HepG2 (cell line): ENCODE results near the gene CDK3. TPM values are rescaled to one million over a fixed set of nuclear protein-coding genes. Genes with fewer than 3 reads are reported as not detected.

ENCODE experiments used
- ATAC-seq: fragments of 200-7000 bp; cut with Tn5 transposase; 3 replicates; pipeline ENCODE4 v1.9.1; 2020; ENCODE audit warnings: mild to moderate bottlenecking, moderate library complexity
- BruUV-seq: library from RNA; stranded (reverse); fragments of 400-500 nt; replicated peaks from 2 replicates; lab custom pipeline; 2021; lab: Mats Ljungman, UMichigan
- CTCF ChIA-PET: fragments of 300-600 bp; formaldehyde crosslinking; extraction: SDS; loops from one replicate; lab custom pipeline; 2021; ENCODE audit warnings: low total read pairs, inconsistent platforms, low intra/inter-chr PET ratio; lab: Yijun Ruan, JAX
- POLR2A ChIA-PET: fragments of 350-600 bp; sonication (Branson Sonifier 250); formaldehyde crosslinking; loops from one replicate; lab custom pipeline; 2020; ENCODE audit warnings: antibody characterized with exemption, inconsistent platforms; lab: Yijun Ruan, JAX
- DNase-seq: peaks from one replicate; pipeline ENCODE4 v3.0.0-alpha.2; 2015; ENCODE audit warnings: low spot score
- FAIRE-seq: peaks from 3 replicates; lab custom pipeline; 2011; peaks lifted over from hg19 to GRCh38; lab: Jason Lieb, UNC
- H2AFZ ChIP-seq: one replicate; pipeline ENCODE4 v1.6.1; 2011; ENCODE audit warnings: low read length, inconsistent platforms
- H3K27ac ChIP-seq: fragments of 300-600 bp; 3 replicates; pipeline ENCODE4 v1.8.0; 2011; ENCODE audit warnings: mixed run types, mild to moderate bottlenecking, mixed read lengths, low read length, inconsistent platforms; ENCODE audit not compliant: insufficient read depth; ENCODE audit errors: extremely low read length
- H3K27me3 ChIP-seq, 2 experiments: fragments of 200-600 bp in 1 of 2; 2 replicates in 1 of 2; 3 replicates in 1 of 2; pipeline versions ENCODE4 v1.6.0 to v1.8.0; 2011; ENCODE audit warnings: low read length in 2 of 2, mild to moderate bottlenecking in 2 of 2, moderate library complexity in 2 of 2, inconsistent platforms in 1 of 2; ENCODE audit not compliant: insufficient read depth in 2 of 2, control insufficient read depth in 1 of 2
- H3K36me3 ChIP-seq, 2 experiments: fragments of 200-600 bp in 1 of 2; replicated peaks in 1 of 2; 2 replicates in 1 of 2; 3 replicates in 1 of 2; pipeline versions ENCODE4 v1.5.1 to v1.8.0; 2011; ENCODE audit warnings: low read length in 2 of 2, inconsistent platforms in 1 of 2; ENCODE audit not compliant: insufficient read depth in 2 of 2, control insufficient read depth in 1 of 2
- H3K4me1 ChIP-seq: 2 replicates; pipeline ENCODE4 v1.5.1; 2012; ENCODE audit warnings: low read length, inconsistent platforms; ENCODE audit not compliant: insufficient read depth
- H3K4me2 ChIP-seq: 2 replicates; pipeline ENCODE4 v1.6.0; 2011; ENCODE audit warnings: low read depth, low read length, inconsistent platforms
- H3K4me3 ChIP-seq, 3 experiments: fragments of 200-600 bp in 1 of 3; sonication (generic), shearing (Covaris generic) in 1 of 3; replicated peaks in 1 of 3; 2 replicates each; pipeline ENCODE4 v1.5.1; 2011 to 2016; ENCODE audit warnings: low read length in 3 of 3, inconsistent platforms in 2 of 3, low read depth in 2 of 3, mild to moderate bottlenecking in 2 of 3, control low read depth in 1 of 3, mixed read lengths in 1 of 3; ENCODE audit not compliant: insufficient read depth in 1 of 3
- H3K79me2 ChIP-seq: one replicate; pipeline ENCODE4 v1.6.1; 2011; ENCODE audit warnings: low read length, inconsistent platforms; ENCODE audit not compliant: insufficient read depth
- H3K9ac ChIP-seq: 2 replicates; pipeline ENCODE4 v1.6.0; 2011; ENCODE audit warnings: mild to moderate bottlenecking, low read depth, low read length, inconsistent platforms; ENCODE audit not compliant: insufficient read depth
- H3K9me3 ChIP-seq: 2 replicates; pipeline ENCODE4 v1.5.1; 2012; ENCODE audit warnings: mild to moderate bottlenecking, low read length
- H4K20me1 ChIP-seq: 2 replicates; pipeline ENCODE4 v1.6.0; 2011; ENCODE audit warnings: inconsistent platforms, mild to moderate bottlenecking, low read length, moderate library complexity; ENCODE audit not compliant: insufficient read depth
- HHEX ChIP-seq: IDR thresholded peaks from 2 replicates; pipeline ENCODE4 v1.6.1; 2016; ENCODE audit warnings: control low read depth
- NCOR1 ChIP-seq: fragments of 200-600 bp; sonication (generic); IDR thresholded peaks from 2 replicates; pipeline ENCODE4 v1.7.0; 2017; ENCODE audit warnings: antibody characterized with exemption, low read length, borderline replicate concordance
- PHB2 ChIP-seq: fragments of 450-650 bp; IDR thresholded peaks from 2 replicates; pipeline ENCODE4 v1.6.1; 2018; ENCODE audit not compliant: partially characterized antibody
- PITX1 ChIP-seq: sonication (generic); formaldehyde crosslinking; IDR thresholded peaks from 2 replicates; pipeline ENCODE4 v1.5.1; 2020; ENCODE audit warnings: mild to moderate bottlenecking, missing genetic modification reagents
- RBAK ChIP-seq: sonication (generic); formaldehyde crosslinking; IDR thresholded peaks from 2 replicates; pipeline ENCODE4 v1.5.1; 2020; ENCODE audit warnings: mild to moderate bottlenecking, missing genetic modification reagents
- SSRP1 ChIP-seq: IDR thresholded peaks from 2 replicates; pipeline ENCODE4 v1.6.1; 2016; ENCODE audit warnings: control low read depth
- STAT5B ChIP-seq: sonication (generic); formaldehyde crosslinking; IDR thresholded peaks from 2 replicates; pipeline ENCODE4 v1.4.0; 2020; ENCODE audit warnings: missing genetic modification reagents
- TAF1 ChIP-seq: sonication (generic); formaldehyde crosslinking; IDR thresholded peaks from 2 replicates; pipeline ENCODE4 v1.4.0; 2020; ENCODE audit warnings: missing genetic modification reagents
- ZNF629 ChIP-seq: sonication (generic); formaldehyde crosslinking; conservative IDR thresholded peaks from 2 replicates; pipeline ENCODE4 v1.5.0; 2020; ENCODE audit warnings: missing genetic modification reagents
- WGBS: methylation state at CpG from one replicate; pipeline ENCODE4 v1.1.6; 2017; ENCODE audit warnings: low lambda C conversion rate; 5-methylcytosine and 5-hydroxymethylcytosine counted together
- in situ Hi-C: cut with HindIII; loops from 2 replicates; pipeline ENCODE4 v1.10.0; 2017; ENCODE audit warnings: low pct_unique_long_range_greater_than_20kb; ENCODE audit not compliant: extremely low pct_ligation_motif_present
- intact Hi-C: fragments of 100-400 bp; cut with micrococcal nuclease; formaldehyde crosslinking; loops from one replicate; pipeline ENCODE4 v1.10.0; 2022; ENCODE audit not compliant: unreplicated experiment
- polyA plus RNA-seq, 8 experiments: library from polyadenylated mRNA; depleted of rRNA in 3 of 8; stranded (reverse) in 7 of 8; unstranded in 1 of 8; fragments of >200 nt; fragmentation: Illumina TruSeq in 4 of 8; extraction: Trizol in 4 of 8; gene quantifications; 2 replicates each; pipeline versions ENCODE4 v1.2.1 to v1.2.3, GENCODE V29; 2011 to 2016; ENCODE audit warnings: low read depth in 4 of 8, missing spikeins in 1 of 8, mixed read lengths in 1 of 8; ENCODE audit not compliant: insufficient read depth in 1 of 8
- total RNA-seq, 5 experiments: library from RNA; depleted of rRNA; stranded (reverse); fragments of >200 nt; fragmentation: Illumina TruSeq; extraction: Trizol; gene quantifications; 2 replicates each; pipeline ENCODE4 v1.2.3, GENCODE V29; 2016; ENCODE audit warnings: low read depth in 1 of 5
- TF ChIP-seq, protein P1 (sequence below): sonication (generic); formaldehyde crosslinking; IDR thresholded peaks from 2 replicates; pipeline ENCODE4 v1.5.0; 2020; ENCODE audit warnings: mild to moderate bottlenecking, missing genetic modification reagents, borderline replicate concordance
- TF ChIP-seq, protein P2 (sequence below): sonication (generic); formaldehyde crosslinking; IDR thresholded peaks from 2 replicates; pipeline ENCODE4 v1.4.0; 2020; ENCODE audit warnings: missing genetic modification reagents
- TF ChIP-seq, protein P3 (sequence below): sonication (generic); formaldehyde crosslinking; IDR thresholded peaks from 2 replicates; pipeline ENCODE4 v1.9.0; 2021; ENCODE audit warnings: missing genetic modification reagents, mild to moderate bottlenecking, borderline replicate concordance
- TF ChIP-seq, protein P4 (sequence below): sonication (generic); formaldehyde crosslinking; IDR thresholded peaks from 2 replicates; pipeline ENCODE4 v1.5.0; 2020; ENCODE audit warnings: missing genetic modification reagents

The CDK3 gene
- total and polyA plus RNA-seq, 2 of the 13 experiments (the other 11 are each of a cell fraction or from before 2014, with no cell fraction given) = 5.8 to 11.4 TPM

DNA sequence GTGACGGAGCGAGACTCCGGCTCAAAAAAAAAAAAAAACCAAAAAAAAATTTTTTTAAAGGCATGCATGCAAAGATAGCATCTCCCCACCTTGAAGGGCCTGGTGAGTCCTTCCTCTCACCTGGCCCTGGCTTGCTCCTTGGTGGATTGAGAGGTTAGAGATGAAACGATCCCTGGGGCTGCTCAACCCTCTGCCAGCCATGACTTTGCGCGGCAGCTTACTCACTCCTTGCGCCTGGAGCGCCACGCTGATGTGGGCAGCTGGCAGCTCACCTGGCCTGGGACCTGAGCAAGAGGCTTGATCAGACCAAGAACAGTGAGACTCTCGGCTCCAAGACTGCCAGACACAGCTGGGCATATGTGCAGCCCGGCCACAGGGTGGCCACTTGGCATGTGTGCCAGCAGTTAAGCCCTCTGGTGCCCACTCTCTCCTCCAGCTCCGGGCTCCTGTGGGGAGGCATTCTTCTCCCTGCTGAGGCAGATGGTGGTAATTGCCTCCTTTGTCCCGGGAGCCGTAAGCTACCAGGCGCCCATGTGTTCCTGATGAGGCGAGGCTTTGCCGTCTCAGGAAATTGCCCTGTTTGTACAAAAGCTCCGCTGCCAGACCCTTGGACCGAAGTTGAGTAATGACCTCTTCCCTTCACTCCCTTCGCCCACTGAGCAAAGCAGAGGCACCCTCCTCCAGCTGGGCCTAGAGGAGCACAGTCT, 31.6 kb downstream of the CDK3 start (continued):
- TF ChIP-seq, protein P1, sequence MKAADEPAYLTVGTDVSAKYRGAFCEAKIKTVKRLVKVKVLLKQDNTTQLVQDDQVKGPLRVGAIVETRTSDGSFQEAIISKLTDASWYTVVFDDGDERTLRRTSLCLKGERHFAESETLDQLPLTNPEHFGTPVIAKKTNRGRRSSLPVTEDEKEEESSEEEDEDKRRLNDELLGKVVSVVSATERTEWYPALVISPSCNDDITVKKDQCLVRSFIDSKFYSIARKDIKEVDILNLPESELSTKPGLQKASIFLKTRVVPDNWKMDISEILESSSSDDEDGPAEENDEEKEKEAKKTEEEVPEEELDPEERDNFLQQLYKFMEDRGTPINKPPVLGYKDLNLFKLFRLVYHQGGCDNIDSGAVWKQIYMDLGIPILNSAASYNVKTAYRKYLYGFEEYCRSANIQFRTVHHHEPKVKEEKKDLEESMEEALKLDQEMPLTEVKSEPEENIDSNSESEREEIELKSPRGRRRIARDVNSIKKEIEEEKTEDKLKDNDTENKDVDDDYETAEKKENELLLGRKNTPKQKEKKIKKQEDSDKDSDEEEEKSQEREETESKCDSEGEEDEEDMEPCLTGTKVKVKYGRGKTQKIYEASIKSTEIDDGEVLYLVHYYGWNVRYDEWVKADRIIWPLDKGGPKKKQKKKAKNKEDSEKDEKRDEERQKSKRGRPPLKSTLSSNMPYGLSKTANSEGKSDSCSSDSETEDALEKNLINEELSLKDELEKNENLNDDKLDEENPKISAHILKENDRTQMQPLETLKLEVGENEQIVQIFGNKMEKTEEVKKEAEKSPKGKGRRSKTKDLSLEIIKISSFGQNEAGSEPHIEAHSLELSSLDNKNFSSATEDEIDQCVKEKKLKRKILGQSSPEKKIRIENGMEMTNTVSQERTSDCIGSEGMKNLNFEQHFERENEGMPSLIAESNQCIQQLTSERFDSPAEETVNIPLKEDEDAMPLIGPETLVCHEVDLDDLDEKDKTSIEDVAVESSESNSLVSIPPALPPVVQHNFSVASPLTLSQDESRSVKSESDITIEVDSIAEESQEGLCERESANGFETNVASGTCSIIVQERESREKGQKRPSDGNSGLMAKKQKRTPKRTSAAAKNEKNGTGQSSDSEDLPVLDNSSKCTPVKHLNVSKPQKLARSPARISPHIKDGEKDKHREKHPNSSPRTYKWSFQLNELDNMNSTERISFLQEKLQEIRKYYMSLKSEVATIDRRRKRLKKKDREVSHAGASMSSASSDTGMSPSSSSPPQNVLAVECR = peak; percentile 39; the same call in 1 of the 2 replicates
- TF ChIP-seq, protein P2, sequence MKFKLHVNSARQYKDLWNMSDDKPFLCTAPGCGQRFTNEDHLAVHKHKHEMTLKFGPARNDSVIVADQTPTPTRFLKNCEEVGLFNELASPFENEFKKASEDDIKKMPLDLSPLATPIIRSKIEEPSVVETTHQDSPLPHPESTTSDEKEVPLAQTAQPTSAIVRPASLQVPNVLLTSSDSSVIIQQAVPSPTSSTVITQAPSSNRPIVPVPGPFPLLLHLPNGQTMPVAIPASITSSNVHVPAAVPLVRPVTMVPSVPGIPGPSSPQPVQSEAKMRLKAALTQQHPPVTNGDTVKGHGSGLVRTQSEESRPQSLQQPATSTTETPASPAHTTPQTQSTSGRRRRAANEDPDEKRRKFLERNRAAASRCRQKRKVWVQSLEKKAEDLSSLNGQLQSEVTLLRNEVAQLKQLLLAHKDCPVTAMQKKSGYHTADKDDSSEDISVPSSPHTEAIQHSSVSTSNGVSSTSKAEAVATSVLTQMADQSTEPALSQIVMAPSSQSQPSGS (CRISPR knock-in tag) = no peak
- TF ChIP-seq PHB2 = no peak
- no peak for TF ChIP-seq STAT5B
- TF ChIP-seq HHEX = no peak
- TF ChIP-seq PITX1 (CRISPR knock-in tag) = no peak; the same call in 1 of the 2 replicates

DNA sequence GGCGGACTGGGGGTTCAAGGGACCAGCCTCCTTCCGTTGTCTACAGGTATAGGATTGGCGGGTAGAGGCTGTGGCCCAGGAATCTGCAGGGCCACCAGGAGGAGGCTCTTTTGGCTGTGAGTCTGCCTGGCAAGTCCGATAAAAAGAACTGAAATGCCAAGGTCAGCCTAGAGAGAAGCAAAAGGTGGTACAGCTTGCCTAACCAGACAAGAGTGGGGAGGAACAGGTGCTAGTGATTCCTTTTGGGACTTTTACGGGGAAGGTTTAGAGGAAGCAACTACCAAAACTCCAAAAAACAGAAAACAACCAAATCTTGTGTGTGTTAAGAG, 32.1 kb downstream of the CDK3 start:
- ATAC-seq (peak; percentile 33), DNase-seq (no peak), FAIRE-seq (no peak)
- WGBS = 13% methylated on average over 5 of the region's 5 CpGs
- H3K79me2 ChIP-seq = no peaks in the 10 kb centered on the region
- intact Hi-C loops = no loop called here
- no peaks in the 10 kb centered on the region for H4K20me1 ChIP-seq
- in situ Hi-C loops = no loop called here
- BruUV-seq = no TSS peak
- ChIA-PET CTCF (no interaction called here), POLR2A (interaction anchor here (0.8 to 1.5 kb wide), 5 partner anchors 25 to 128 kb away, joined by 4 to 5 read pairs (median 4); partner anchors contain the start of gene SRP68)
- peak overlapping the region; percentile 81 for H3K4me2 ChIP-seq
- peaks cover 52% of the 10 kb centered on the region for H3K4me1 ChIP-seq
- H3K9ac ChIP-seq = peak overlapping the region; percentile 34
- H3K27me3 ChIP-seq = no peaks in the 10 kb centered on the region
- peak overlapping the region in 2 of 3 experiments; percentile 17 to 49; a peak in 4 of 6 replicates for H3K4me3 ChIP-seq
- peak overlapping the region; percentile 67 for H2AFZ ChIP-seq
- H3K27ac ChIP-seq = no peak overlapping the region
- H3K9me3 ChIP-seq = no peaks in the 10 kb centered on the region
- peaks cover 0 to 4% of the 10 kb centered on the region in 2 experiments; a peak in 1 of 5 replicates for H3K36me3 ChIP-seq
- TF ChIP-seq RBAK (CRISPR knock-in tag) (no peak), ZNF629 (CRISPR knock-in tag) (no peak), SSRP1 (CRISPR knock-in tag) (no peak), NCOR1 (no peak), TAF1 (CRISPR knock-in tag) (no peak)
- TF ChIP-seq, protein P3, sequence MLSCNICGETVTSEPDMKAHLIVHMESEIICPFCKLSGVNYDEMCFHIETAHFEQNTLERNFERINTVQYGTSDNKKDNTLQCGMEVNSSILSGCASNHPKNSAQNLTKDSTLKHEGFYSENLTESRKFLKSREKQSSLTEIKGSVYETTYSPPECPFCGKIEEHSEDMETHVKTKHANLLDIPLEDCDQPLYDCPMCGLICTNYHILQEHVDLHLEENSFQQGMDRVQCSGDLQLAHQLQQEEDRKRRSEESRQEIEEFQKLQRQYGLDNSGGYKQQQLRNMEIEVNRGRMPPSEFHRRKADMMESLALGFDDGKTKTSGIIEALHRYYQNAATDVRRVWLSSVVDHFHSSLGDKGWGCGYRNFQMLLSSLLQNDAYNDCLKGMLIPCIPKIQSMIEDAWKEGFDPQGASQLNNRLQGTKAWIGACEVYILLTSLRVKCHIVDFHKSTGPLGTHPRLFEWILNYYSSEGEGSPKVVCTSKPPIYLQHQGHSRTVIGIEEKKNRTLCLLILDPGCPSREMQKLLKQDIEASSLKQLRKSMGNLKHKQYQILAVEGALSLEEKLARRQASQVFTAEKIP = no peak
- TF ChIP-seq, protein P4, sequence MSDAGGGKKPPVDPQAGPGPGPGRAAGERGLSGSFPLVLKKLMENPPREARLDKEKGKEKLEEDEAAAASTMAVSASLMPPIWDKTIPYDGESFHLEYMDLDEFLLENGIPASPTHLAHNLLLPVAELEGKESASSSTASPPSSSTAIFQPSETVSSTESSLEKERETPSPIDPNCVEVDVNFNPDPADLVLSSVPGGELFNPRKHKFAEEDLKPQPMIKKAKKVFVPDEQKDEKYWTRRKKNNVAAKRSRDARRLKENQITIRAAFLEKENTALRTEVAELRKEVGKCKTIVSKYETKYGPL = no peak
